Measurements from ENCODE around the gene PRKN.

PRKN gene

DNA sequence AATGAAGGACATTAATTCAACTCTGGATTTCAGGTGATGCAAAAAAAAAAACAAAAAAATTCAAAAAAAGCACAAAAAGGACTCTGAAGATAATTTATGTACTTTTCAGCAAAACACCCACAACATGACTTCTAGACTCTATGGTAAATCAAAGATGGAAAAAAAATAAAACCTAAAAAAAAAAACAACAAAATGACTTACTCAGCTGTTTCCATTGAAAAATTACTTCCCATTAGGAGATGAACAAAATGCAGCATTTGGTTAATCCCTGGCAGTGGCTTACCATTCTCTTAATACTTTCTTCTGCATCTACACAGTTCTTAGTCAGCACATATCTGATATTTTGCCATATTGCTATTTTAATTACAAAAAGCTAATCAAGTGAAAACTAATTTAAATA, 572.6 kb downstream of the PRKN start:
- no peak overlapping the region for H3K4me2 ChIP-seq (ENCODE audit: low read length)
- H3K9ac ChIP-seq (ENCODE audit: low read length): no peak overlapping the region
- H3K27me3 ChIP-seq (ENCODE audit: insufficient read depth, low read length): no peaks in the 10 kb centered on the region
- H3F3A ChIP-seq (ENCODE audit: insufficient read depth, low read length): no peaks in the 10 kb centered on the region
- TF ChIP-seq EZH2 (IDR thresholded peaks at IDR 0.05; ENCODE audit: borderline replicate concordance, low read length): no peak
- TF ChIP-seq, protein P1, sequence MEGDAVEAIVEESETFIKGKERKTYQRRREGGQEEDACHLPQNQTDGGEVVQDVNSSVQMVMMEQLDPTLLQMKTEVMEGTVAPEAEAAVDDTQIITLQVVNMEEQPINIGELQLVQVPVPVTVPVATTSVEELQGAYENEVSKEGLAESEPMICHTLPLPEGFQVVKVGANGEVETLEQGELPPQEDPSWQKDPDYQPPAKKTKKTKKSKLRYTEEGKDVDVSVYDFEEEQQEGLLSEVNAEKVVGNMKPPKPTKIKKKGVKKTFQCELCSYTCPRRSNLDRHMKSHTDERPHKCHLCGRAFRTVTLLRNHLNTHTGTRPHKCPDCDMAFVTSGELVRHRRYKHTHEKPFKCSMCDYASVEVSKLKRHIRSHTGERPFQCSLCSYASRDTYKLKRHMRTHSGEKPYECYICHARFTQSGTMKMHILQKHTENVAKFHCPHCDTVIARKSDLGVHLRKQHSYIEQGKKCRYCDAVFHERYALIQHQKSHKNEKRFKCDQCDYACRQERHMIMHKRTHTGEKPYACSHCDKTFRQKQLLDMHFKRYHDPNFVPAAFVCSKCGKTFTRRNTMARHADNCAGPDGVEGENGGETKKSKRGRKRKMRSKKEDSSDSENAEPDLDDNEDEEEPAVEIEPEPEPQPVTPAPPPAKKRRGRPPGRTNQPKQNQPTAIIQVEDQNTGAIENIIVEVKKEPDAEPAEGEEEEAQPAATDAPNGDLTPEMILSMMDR (IDR thresholded peaks at IDR 0.05; ENCODE audit: low read length): no peak
- H3K36me3 ChIP-seq (ENCODE audit: insufficient read depth, low read length): no peaks in the 10 kb centered on the region
- H3K9me2 ChIP-seq (ENCODE audit: low read depth, low read length): no peaks in the 10 kb centered on the region
- H3K79me2 ChIP-seq (ENCODE audit: insufficient read depth, low read length): no peaks in the 10 kb centered on the region
- no peaks in the 10 kb centered on the region for H3K4me1 ChIP-seq (ENCODE audit: insufficient read depth, low read length, severe bottlenecking)
- no peaks in the 10 kb centered on the region for H3K9me3 ChIP-seq (ENCODE audit: low read length)
- H2AFZ ChIP-seq (ENCODE audit: low read length): no peak overlapping the region
- no peaks in the 10 kb centered on the region for H4K20me1 ChIP-seq (ENCODE audit: insufficient read depth, low read length)
- no peak overlapping the region for H3K27ac ChIP-seq (ENCODE audit: low read depth, low read length, poor library complexity, severe bottlenecking)
- H3K4me3 ChIP-seq (ENCODE audit: low read depth, low read length, poor library complexity, severe bottlenecking): no peak overlapping the region

GRCh38 chr6:162154001-162154400, 573.6 kb downstream of the PRKN start:
- TF ChIP-seq, protein P1 (IDR thresholded peaks at IDR 0.05; ENCODE audit: low read length): no peak
- no peak for TF ChIP-seq EZH2 (IDR thresholded peaks at IDR 0.05; ENCODE audit: borderline replicate concordance, low read length)
- H3K27me3 ChIP-seq (ENCODE audit: insufficient read depth, low read length): no peaks in the 10 kb centered on the region
- H3K4me3 ChIP-seq (ENCODE audit: low read depth, low read length, poor library complexity, severe bottlenecking): no peak overlapping the region
- no peak overlapping the region for H3K4me2 ChIP-seq (ENCODE audit: low read length)
- H3K9ac ChIP-seq (ENCODE audit: low read length): no peak overlapping the region
- H3K27ac ChIP-seq (ENCODE audit: low read depth, low read length, poor library complexity, severe bottlenecking): no peak overlapping the region
- H3K36me3 ChIP-seq (ENCODE audit: insufficient read depth, low read length): no peaks in the 10 kb centered on the region
- H3K9me3 ChIP-seq (ENCODE audit: low read length): no peaks in the 10 kb centered on the region
- no peaks in the 10 kb centered on the region for H3F3A ChIP-seq (ENCODE audit: insufficient read depth, low read length)
- no peak overlapping the region for H2AFZ ChIP-seq (ENCODE audit: low read length)
- H3K4me1 ChIP-seq (ENCODE audit: insufficient read depth, low read length, severe bottlenecking): no peaks in the 10 kb centered on the region
- no peaks in the 10 kb centered on the region for H4K20me1 ChIP-seq (ENCODE audit: insufficient read depth, low read length)
- H3K79me2 ChIP-seq (ENCODE audit: insufficient read depth, low read length): no peaks in the 10 kb centered on the region
- H3K9me2 ChIP-seq (ENCODE audit: low read depth, low read length): no peaks in the 10 kb centered on the region

- no peaks in the 10 kb centered on the region for H3K9me3 ChIP-seq (ENCODE audit: low read length)
Measured at GRCh38 chr6:162153120-162153519, 574.4 kb downstream of the PRKN start.

More at GRCh38 chr6:162153120-162153519, 574.4 kb downstream of the PRKN start:
- Histone ChIP-seq H4K20me1 (ENCODE audit: insufficient read depth, low read length) (no peaks in the 10 kb centered on the region), H3K27ac (ENCODE audit: low read depth, low read length, poor library complexity, severe bottlenecking) (no peak overlapping the region), H3K36me3 (ENCODE audit: insufficient read depth, low read length) (no peaks in the 10 kb centered on the region), H3K4me3 (ENCODE audit: low read depth, low read length, poor library complexity, severe bottlenecking) (no peak overlapping the region), H2AFZ (ENCODE audit: low read length) (no peak overlapping the region), H3K27me3 (ENCODE audit: insufficient read depth, low read length) (no peaks in the 10 kb centered on the region), H3F3A (ENCODE audit: insufficient read depth, low read length) (no peaks in the 10 kb centered on the region), H3K4me2 (ENCODE audit: low read length) (no peak overlapping the region), H3K79me2 (ENCODE audit: insufficient read depth, low read length) (no peaks in the 10 kb centered on the region), H3K9me2 (ENCODE audit: low read depth, low read length) (no peaks in the 10 kb centered on the region), H3K9ac (ENCODE audit: low read length) (no peak overlapping the region), H3K4me1 (ENCODE audit: insufficient read depth, low read length, severe bottlenecking) (no peaks in the 10 kb centered on the region)
- TF ChIP-seq EZH2 (IDR thresholded peaks at IDR 0.05; ENCODE audit: borderline replicate concordance, low read length): no peak
- TF ChIP-seq, protein P1 (IDR thresholded peaks at IDR 0.05; ENCODE audit: low read length): no peak

Data from OCI-LY1 (cell line).